ENCODE data around the gene GSDME.
A peak's percentile ranks its signal among the peaks of the same experiment; 100 is the strongest.

Gene GSDME

GRCh38 chr7:24701261-24702235 is 55.7 kb downstream of the GSDME start:
- DNase-seq = no peak

- DNase-seq = no peak
Measured at GRCh38 chr7:24700521-24701260, 56.6 kb downstream of the GSDME start.

GRCh38 chr7:24698531-24699266 is 58.6 kb downstream of the GSDME start:
- no peak for DNase-seq

DNA sequence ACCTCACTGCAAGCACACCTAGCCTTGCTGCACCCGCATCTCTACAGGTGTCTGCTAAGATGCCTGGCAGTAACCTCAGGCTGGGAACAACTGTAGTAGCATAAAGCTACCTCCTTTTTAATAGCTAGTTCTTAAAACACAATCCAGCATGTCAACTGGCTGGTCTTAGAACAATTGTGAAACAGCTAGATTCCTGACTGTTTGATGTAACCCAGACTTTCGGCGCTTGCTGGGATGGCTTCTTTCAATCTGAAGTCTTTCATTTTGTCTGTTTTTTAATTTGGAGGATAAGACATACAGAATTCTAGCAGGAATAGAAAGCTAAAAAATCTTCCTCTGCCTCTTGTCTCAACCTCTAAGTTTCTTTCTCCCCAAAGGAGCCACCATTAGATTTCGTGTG is 59.8 kb downstream of the GSDME start:
- no peak for DNase-seq

DNA sequence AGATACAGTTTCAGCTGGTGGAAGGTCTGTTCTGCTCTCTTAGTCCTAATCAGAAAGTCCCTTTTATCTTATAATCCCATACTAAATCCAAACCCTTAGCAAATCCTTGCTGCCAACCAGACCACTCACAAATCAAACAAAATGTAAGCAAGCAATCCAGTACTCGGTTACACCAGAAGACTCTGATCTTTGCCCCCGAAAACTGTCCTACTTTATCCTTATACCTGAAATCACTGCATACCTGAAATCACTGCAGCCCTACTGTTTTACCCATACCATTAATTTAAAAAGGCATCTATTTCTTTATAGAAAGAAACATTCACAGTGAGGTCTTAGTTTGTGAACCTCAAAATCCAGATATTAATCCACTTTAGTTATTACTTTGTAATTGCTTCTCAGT is 64.7 kb downstream of the GSDME start:
- DNase-seq = no peak

DNA sequence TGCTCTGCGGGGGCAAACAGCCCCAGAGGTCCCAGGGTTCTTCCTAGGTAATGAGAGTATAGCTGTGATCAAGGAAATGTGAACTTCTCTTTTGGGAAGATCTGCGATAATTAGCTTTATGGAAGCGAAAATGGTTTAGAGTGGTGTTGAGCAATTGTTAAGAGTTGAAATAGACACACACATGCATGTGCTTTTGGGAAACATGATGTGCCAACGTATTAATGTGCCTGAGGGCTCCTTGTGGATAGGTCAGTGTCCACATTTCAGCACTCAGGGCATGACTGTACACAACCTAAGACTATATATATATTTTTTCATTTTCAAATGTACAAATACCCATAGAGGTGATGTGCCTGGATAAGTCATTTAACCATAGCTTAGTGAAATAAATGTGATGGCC is 67.0 kb downstream of the GSDME start:
- no peak for DNase-seq

DNA sequence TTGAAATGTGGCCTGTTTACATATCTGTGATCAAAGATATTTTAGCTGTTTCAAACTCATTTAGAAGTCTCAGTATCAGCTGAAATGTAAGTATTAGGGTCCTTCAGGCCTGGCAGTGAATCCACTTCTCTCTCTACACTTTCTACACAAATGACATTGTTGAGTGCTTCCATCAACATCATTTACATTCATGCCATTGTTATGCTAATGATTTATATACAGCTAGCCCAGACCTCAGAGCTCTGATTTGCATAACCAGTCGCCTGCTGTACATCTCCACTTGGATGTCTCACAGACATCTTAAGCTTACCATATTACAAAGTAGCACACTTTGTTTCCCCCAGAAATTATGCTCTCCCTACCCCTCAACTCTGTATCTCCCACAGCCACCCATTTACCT is 71.6 kb downstream of the GSDME start:
- DNase-seq = no peak

- DNase-seq = no peak
Measured at GRCh38 chr7:24670782-24671181, 86.5 kb downstream of the GSDME start.

DNA sequence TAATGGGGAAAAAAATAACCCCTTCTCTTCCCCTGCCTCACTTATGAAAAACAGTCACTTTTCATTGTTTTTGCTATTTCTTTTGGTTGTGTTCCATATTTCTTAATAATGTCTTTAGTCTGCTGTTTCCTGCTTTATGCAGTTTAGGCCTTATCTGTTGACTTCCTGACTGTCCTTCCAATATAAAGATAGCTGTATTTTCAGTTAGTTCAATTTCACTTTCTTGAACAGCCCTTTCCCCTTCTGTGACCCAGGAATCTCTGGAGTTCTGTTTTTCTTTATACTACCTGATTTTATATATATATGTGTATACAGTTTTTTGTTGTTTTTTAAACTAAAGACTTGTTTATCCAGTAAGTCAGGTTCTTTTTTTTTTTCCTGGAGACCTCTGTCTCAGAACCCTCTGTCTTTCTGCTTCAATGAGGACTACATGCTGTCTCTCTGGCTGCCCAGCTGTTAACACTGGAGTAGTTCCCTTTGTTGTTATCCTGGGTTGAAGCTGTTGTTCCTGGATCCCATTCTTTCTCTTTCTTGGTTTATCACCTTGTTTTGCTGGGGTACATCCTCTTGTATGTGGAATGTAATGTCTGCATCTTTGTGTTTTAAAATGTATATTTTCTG is 87.2 kb downstream of the GSDME start:
- DNase-seq = no peak

DNA sequence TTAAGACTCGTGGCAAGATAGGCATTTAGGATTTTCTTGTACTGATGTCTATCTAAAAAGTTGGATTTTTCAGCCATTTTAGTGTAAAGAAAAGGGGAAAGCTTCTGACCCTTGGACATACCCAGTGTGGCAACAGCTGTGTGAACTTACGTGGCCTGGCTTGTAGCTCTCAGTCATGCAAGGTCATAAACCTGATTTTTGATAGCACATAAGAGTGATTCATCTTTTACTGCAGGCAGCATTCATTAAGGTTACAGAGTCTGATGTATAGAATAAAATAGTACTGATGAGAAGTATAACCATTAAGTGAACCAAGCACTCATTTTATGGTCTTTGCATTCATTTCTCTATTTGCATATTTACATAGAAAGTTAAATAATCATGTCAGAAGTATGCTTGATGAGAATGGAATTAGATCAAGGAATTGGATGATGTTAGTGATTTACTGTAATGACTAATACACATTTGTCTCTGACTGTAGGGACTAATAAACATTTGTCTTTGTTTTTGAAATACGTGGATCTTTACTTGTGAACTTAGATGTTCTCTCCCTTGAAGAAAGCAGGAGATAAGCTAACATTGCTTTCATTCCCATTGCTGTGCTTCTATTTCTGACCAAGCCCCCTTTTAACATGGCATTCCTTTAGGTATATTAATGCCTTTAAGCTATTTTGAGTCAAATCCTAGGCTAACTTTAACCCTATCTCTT is 88.2 kb downstream of the GSDME start:
- no peak for DNase-seq

DNA sequence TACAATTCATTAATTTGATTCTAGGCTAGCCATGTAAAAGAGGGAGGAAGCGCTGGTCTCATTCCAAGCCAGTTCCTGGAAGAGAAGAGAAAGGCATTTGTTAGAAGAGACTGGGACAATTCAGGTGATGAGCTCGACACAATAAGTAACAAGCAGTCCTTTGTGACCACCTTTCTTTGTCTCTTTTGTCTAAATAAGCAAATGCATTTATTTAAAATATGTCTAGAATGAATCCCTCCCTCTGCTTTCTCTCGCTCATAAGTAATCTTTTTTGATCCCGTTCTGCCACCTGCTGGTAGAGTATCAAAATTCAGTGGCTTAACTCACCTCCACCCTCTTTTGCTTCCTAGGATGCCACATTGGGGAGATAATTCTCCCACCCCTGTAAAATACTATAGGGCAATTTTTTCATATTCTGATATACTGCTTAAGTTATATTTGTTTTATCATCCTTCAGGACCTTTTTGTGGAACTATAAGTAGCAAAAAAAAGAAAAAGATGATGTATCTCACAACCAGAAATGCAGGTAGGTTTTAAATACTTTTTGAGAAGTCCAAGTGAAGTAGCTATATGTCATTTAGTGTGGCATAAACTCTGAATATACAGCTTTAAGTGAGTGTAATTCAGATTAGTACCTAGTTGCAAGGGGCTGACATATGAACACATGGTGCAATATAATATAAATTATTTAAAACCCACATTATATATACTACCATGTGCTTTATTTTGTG is 91.5 kb downstream of the GSDME start:
- peak; percentile 59 for DNase-seq

- no peak for DNase-seq
Measured at GRCh38 chr7:24660546-24660945, 96.7 kb downstream of the GSDME start.

GRCh38 chr7:24659505-24659904 is 97.8 kb downstream of the GSDME start:
- DNase-seq = no peak

- DNase-seq = no peak
Measured at GRCh38 chr7:24657980-24658379, 99.3 kb downstream of the GSDME start.

DNA sequence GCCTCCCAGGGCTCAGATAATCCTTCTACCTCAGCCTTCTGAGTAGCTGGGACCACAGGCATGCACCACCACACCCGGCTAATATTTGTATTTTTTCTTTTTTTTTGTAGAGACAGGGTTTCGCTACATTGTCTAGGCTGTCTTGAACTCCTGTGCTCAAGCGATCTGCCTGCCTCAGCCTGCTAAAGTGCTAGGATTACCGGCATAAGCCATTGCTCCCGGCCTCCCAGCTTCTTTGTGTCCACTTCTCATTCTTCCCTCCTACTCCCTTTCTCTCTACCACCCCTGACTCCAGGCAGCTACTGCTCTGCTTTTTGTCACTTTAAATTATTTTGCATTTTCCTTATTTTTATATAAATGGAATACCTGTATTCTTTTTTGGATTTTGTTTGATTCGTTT is 100.7 kb downstream of the GSDME start:
- DNase-seq = no peak

DNA sequence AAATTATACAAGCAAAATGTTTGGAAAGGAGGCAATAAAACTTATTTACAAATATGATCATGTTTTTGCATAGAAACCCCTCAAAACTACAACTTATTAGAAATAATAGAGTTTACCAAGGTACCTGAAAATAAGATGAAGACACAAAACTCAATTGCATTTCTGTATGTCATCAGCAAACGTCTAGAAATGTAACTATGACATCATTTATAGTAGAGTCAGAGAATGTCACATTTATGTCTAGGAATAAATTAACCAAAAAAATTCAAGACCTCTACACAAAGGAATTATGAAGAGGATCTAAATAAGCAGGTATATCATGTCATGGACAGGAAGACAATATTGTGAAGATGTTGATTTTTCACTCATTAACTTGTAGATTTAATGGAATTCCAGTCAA is 103.0 kb downstream of the GSDME start:
- no peak for DNase-seq

- DNase-seq = no peak
Measured at GRCh38 chr7:24653316-24654085, 103.8 kb downstream of the GSDME start.

GRCh38 chr7:24652251-24652939 is 104.9 kb downstream of the GSDME start:
- no peak for DNase-seq

Data from RPMI8226 (cell line).